ENCODE data around the gene AQP4.

Gene AQP4

GRCh38 chr18:26818461-26818860, 47.0 kb downstream of the AQP4 start:
- Mint-ChIP-seq H3K4me3 (no peak overlapping the region), H3K27me3 (ENCODE audit: low read depth) (no peaks in the 10 kb centered on the region), H3K36me3 (ENCODE audit: low read depth) (no peaks in the 10 kb centered on the region), H3K4me1 (ENCODE audit: low read depth) (no peaks in the 10 kb centered on the region), H3K9me3 (peaks cover 18% of the 10 kb centered on the region), H3K27ac (no peak overlapping the region)
- DNase-seq (ENCODE audit: low spot score): no peak

- no peaks in the 10 kb centered on the region for H3K36me3 Mint-ChIP-seq (ENCODE audit: low read depth)
- DNase-seq (ENCODE audit: low spot score): no peak
- H3K4me3 Mint-ChIP-seq: no peak overlapping the region
- H3K27ac Mint-ChIP-seq: no peak overlapping the region
- no peaks in the 10 kb centered on the region for H3K4me1 Mint-ChIP-seq (ENCODE audit: low read depth)
- peaks cover 14% of the 10 kb centered on the region for H3K9me3 Mint-ChIP-seq
- H3K27me3 Mint-ChIP-seq (ENCODE audit: low read depth): no peaks in the 10 kb centered on the region
Measured at GRCh38 chr18:26813043-26813442, 52.5 kb downstream of the AQP4 start.

GRCh38 chr18:26812462-26812861, 53.0 kb downstream of the AQP4 start:
- no peak overlapping the region for H3K4me3 Mint-ChIP-seq
- peaks cover 9% of the 10 kb centered on the region for H3K9me3 Mint-ChIP-seq
- no peaks in the 10 kb centered on the region for H3K4me1 Mint-ChIP-seq (ENCODE audit: low read depth)
- no peak overlapping the region for H3K27ac Mint-ChIP-seq
- DNase-seq (ENCODE audit: low spot score): no peak
- no peaks in the 10 kb centered on the region for H3K36me3 Mint-ChIP-seq (ENCODE audit: low read depth)
- no peaks in the 10 kb centered on the region for H3K27me3 Mint-ChIP-seq (ENCODE audit: low read depth)

- Mint-ChIP-seq H3K4me1 (ENCODE audit: low read depth) (no peaks in the 10 kb centered on the region), H3K27ac (no peak overlapping the region), H3K27me3 (ENCODE audit: low read depth) (no peaks in the 10 kb centered on the region), H3K9me3 (peaks cover 5% of the 10 kb centered on the region), H3K4me3 (no peak overlapping the region), H3K36me3 (ENCODE audit: low read depth) (no peaks in the 10 kb centered on the region)
- DNase-seq (ENCODE audit: low spot score): no peak
Measured at GRCh38 chr18:26809346-26809745, 56.2 kb downstream of the AQP4 start.

- Mint-ChIP-seq H3K9me3 (peaks cover 5% of the 10 kb centered on the region), H3K4me3 (no peak overlapping the region), H3K36me3 (ENCODE audit: low read depth) (no peaks in the 10 kb centered on the region), H3K27ac (no peak overlapping the region), H3K27me3 (ENCODE audit: low read depth) (no peaks in the 10 kb centered on the region), H3K4me1 (ENCODE audit: low read depth) (no peaks in the 10 kb centered on the region)
- no peak for DNase-seq (ENCODE audit: low spot score)
Measured at GRCh38 chr18:26806224-26806623, 59.3 kb downstream of the AQP4 start.

GRCh38 chr18:26804519-26804918, 61.0 kb downstream of the AQP4 start:
- no peak overlapping the region for H3K4me3 Mint-ChIP-seq
- no peak for DNase-seq (ENCODE audit: low spot score)
- H3K27me3 Mint-ChIP-seq (ENCODE audit: low read depth): peaks cover 2% of the 10 kb centered on the region
- no peaks in the 10 kb centered on the region for H3K9me3 Mint-ChIP-seq
- H3K4me1 Mint-ChIP-seq (ENCODE audit: low read depth): no peaks in the 10 kb centered on the region
- no peak overlapping the region for H3K27ac Mint-ChIP-seq
- H3K36me3 Mint-ChIP-seq (ENCODE audit: low read depth): no peaks in the 10 kb centered on the region

GRCh38 chr18:26803643-26804042, 61.9 kb downstream of the AQP4 start:
- Mint-ChIP-seq H3K36me3 (ENCODE audit: low read depth) (no peaks in the 10 kb centered on the region), H3K27me3 (ENCODE audit: low read depth) (peaks cover 2% of the 10 kb centered on the region), H3K27ac (no peak overlapping the region), H3K4me1 (ENCODE audit: low read depth) (no peaks in the 10 kb centered on the region), H3K4me3 (no peak overlapping the region), H3K9me3 (peaks cover 6% of the 10 kb centered on the region)
- DNase-seq (ENCODE audit: low spot score): no peak

GRCh38 chr18:26802330-26803200, 62.9 kb downstream of the AQP4 start:
- no peak for DNase-seq (ENCODE audit: low spot score)
- Mint-ChIP-seq H3K9me3 (peaks cover 8% of the 10 kb centered on the region), H3K27ac (no peak overlapping the region), H3K36me3 (ENCODE audit: low read depth) (no peaks in the 10 kb centered on the region), H3K4me3 (no peak overlapping the region), H3K4me1 (ENCODE audit: low read depth) (no peaks in the 10 kb centered on the region), H3K27me3 (ENCODE audit: low read depth) (peaks cover 2% of the 10 kb centered on the region)

Data from T-helper 2 cell treated with Interferon-gamma antibody and Interleukin-4, amounts not matched to agents 5 μg/mL and 100 μg/mL, for 36 hours (primary cell).